ENCODE measurements around the gene FBXO15. TPM values are rescaled to one million over a fixed set of nuclear protein-coding genes. Genes with fewer than 3 reads are reported as not detected.

The FBXO15 gene
- total RNA-seq, 1 experiment from 2014 or later, result 0.39 TPM

DNA sequence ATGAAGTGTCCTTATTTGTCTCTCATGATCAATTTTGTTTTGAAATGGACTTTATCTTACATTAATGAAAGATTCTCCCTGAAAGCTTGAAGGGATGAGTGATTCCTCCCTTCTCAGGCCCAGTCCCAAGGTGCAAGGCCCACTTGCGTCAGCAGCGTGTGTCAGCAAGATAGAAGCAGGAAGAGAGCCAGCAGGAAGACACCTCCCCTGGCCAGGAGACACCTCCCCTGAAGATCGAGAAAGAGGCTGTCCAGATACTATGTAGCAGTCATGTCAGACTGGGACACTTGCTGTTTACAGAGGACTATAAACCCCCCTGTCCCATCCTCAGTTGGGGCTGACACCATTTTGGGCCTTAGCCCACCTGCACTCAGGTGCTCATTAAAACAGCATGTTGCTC lies 39.0 kb upstream of the FBXO15 start:
- Mint-ChIP-seq H3K4me3 (no peak overlapping the region), H3K27me3 (ENCODE audit: low read depth) (peaks cover 3% of the 10 kb centered on the region), H3K27ac (no peak overlapping the region), H3K4me1 (peaks cover 17 to 24% of the 10 kb centered on the region in 2 experiments), H3K36me3 (ENCODE audit: insufficient read depth in 1 of 3, low read depth in 3 of 3) (no peaks in the 10 kb centered on the region), H3K9me3 (no peaks in the 10 kb centered on the region)
- Histone ChIP-seq H3K56ac (ENCODE audit: insufficient read length, low read depth, low read length) (no peak overlapping the region), H2BK120ac (ENCODE audit: low read depth, low read length, poor library complexity, severe bottlenecking) (no peak overlapping the region), H2BK15ac (ENCODE audit: low read depth, low read length) (no peak overlapping the region), H3T11ph (ENCODE audit: low read length) (no peak overlapping the region), H4K20me1 (ENCODE audit: control insufficient read depth, insufficient read depth, insufficient read length) (no peaks in the 10 kb centered on the region), H4K91ac (ENCODE audit: insufficient read length, low read depth, low read length) (no peak overlapping the region), H4K5ac (ENCODE audit: insufficient read length, low read depth, low read length) (no peak overlapping the region), H2BK5ac (ENCODE audit: insufficient read length, low read length) (no peak overlapping the region), H3K79me2 (ENCODE audit: insufficient read depth, low read length) (no peaks in the 10 kb centered on the region), H3K23ac (ENCODE audit: insufficient read length, low read depth, low read length) (no peak overlapping the region), H3K9ac (ENCODE audit: extremely low read depth, insufficient read length, low read length) (no peak overlapping the region), H3K4me1 (ENCODE audit: insufficient read depth, low read length) (no peaks in the 10 kb centered on the region; the same call in 1 of the 2 replicates), H3K27ac (ENCODE audit: insufficient read length, low read depth, low read length) (no peak overlapping the region), H2BK20ac (ENCODE audit: low read depth, low read length, poor library complexity, severe bottlenecking) (no peak overlapping the region), H3K9me3 (ENCODE audit: control insufficient read depth, low read depth, low read length) (no peaks in the 10 kb centered on the region), H2BK12ac (ENCODE audit: insufficient read length, low read depth, low read length) (no peak overlapping the region), H3K23me2 (ENCODE audit: insufficient read length, low read depth, low read length, poor library complexity, severe bottlenecking) (no peaks in the 10 kb centered on the region), H2AK5ac (ENCODE audit: insufficient read length, low read length) (no peak overlapping the region), H2AFZ (ENCODE audit: low read length) (no peak overlapping the region), H3K18ac (ENCODE audit: insufficient read length, low read depth, low read length) (no peak overlapping the region), H3K79me1 (ENCODE audit: insufficient read depth, low read depth, low read length, poor library complexity, severe bottlenecking) (no peaks in the 10 kb centered on the region), H3K4ac (ENCODE audit: low read depth, low read length) (no peak overlapping the region), H3K27me3 (ENCODE audit: insufficient read depth, low read length) (no peaks in the 10 kb centered on the region), H3K14ac (ENCODE audit: insufficient read depth, low read length) (no peak overlapping the region), H3K4me2 (ENCODE audit: insufficient read depth, insufficient read length, low read length) (no peak overlapping the region), H4K8ac (replicated peaks; ENCODE audit: insufficient read length, low read depth, low read length) (no peak overlapping the region)
- WGBS (ENCODE audit: extremely low coverage, insufficient read length, low lambda C conversion rate), result no CpG with 5 or more reads among the region's 3 CpGs
- TF ChIP-seq, protein P1, sequence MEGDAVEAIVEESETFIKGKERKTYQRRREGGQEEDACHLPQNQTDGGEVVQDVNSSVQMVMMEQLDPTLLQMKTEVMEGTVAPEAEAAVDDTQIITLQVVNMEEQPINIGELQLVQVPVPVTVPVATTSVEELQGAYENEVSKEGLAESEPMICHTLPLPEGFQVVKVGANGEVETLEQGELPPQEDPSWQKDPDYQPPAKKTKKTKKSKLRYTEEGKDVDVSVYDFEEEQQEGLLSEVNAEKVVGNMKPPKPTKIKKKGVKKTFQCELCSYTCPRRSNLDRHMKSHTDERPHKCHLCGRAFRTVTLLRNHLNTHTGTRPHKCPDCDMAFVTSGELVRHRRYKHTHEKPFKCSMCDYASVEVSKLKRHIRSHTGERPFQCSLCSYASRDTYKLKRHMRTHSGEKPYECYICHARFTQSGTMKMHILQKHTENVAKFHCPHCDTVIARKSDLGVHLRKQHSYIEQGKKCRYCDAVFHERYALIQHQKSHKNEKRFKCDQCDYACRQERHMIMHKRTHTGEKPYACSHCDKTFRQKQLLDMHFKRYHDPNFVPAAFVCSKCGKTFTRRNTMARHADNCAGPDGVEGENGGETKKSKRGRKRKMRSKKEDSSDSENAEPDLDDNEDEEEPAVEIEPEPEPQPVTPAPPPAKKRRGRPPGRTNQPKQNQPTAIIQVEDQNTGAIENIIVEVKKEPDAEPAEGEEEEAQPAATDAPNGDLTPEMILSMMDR (conservative IDR thresholded peaks at IDR 0.05), result no peak
- no peak for DNase-seq

All from H9 (cell line).